Heart right ventricle (tissue), 16 donors: ENCODE measurements around the gene TK2. TPM values are rescaled to one million over a fixed set of nuclear protein-coding genes. Genes with fewer than 3 reads are reported as not detected.

Experiments
- ATAC-seq, 8 donors: fragments of 200-7000 bp; cut with Tn5 transposase; one replicate each; pipeline ENCODE4 v1.9.1; 2020; ENCODE audit warnings: mild to moderate bottlenecking in 8 of 8, moderate library complexity in 8 of 8, moderate number of reproducible peaks in 1 of 8
- DNase-seq, 2 donors: peaks; one replicate each; pipeline ENCODE4 v3.0.0-alpha.2; 2020
- H3K27ac ChIP-seq, 10 donors: fragments of 200-600 bp; sonication (generic) in 2 of 10; one replicate each; pipeline versions ENCODE4 v1.5.0 to v1.8.0; 2020 to 2022; ENCODE audit warnings: mild to moderate bottlenecking in 3 of 10
- H3K27me3 ChIP-seq, 7 donors: fragments of 200-600 bp; one replicate each; pipeline ENCODE4 v1.8.0; 2021 to 2022; ENCODE audit warnings: mild to moderate bottlenecking in 2 of 7
- H3K36me3 ChIP-seq, 9 donors: fragments of 200-600 bp; sonication (generic) in 1 of 9; one replicate each; pipeline versions ENCODE4 v1.5.0 to v1.8.0; 2020 to 2022; ENCODE audit warnings: mild to moderate bottlenecking in 2 of 9
- H3K4me1 ChIP-seq, 9 donors: fragments of 200-600 bp; sonication (generic) in 1 of 9; one replicate each; pipeline versions ENCODE4 v1.5.0 to v1.8.0; 2020 to 2022; ENCODE audit warnings: mild to moderate bottlenecking in 4 of 9
- H3K4me3 ChIP-seq, 10 donors: fragments of 200-600 bp; sonication (generic) in 2 of 10; one replicate each; pipeline versions ENCODE4 v1.5.0 to v1.8.0; 2020 to 2022; ENCODE audit warnings: mild to moderate bottlenecking in 7 of 10, moderate library complexity in 2 of 10
- H3K9me3 ChIP-seq, 11 donors: fragments of 200-600 bp in 10 of 11; sonication (generic) in 2 of 11; one replicate each; pipeline versions ENCODE4 v1.5.0 to v1.8.0; 2013 to 2022; ENCODE audit warnings: mild to moderate bottlenecking in 2 of 11, control low read depth in 1 of 11, moderate library complexity in 1 of 11
- WGBS, 2 donors: extraction: QIAGEN DNeasy Blood & Tissue Kit; methylation state at CpG; one replicate each; pipeline ENCODE4 v1.1.7; 2013; ENCODE audit warnings: inconsistent platforms in 1 of 2; 5-methylcytosine and 5-hydroxymethylcytosine counted together
- intact Hi-C, 10 donors: fragments of 100-400 bp; cut with DNase I; formaldehyde crosslinking; loops; one replicate each; pipeline versions ENCODE4 v1.11.1 to v1.14.2; 2022
- polyA plus RNA-seq, 2 donors: library from polyadenylated mRNA; stranded (reverse); fragments of 200-250 nt; gene quantifications; one replicate each; pipeline ENCODE4 v1.2.3, GENCODE V29; 2013
- total RNA-seq, 10 donors: library from RNA; stranded (reverse); fragmentation: NEBNext Ultra II Directional in 3 of 10; extraction: Animal tissue kit (Norgen Biotek cat#: 25700) in 3 of 10; gene quantifications; one replicate each; pipeline versions ENCODE4 v1.2.1 to v1.2.4, GENCODE V29; 2021 to 2023
- TF ChIP-seq, protein P1 (sequence below), 9 donors: fragments of 200-600 bp; sonication (generic) in 2 of 9; IDR thresholded peaks; one replicate each; pipeline versions ENCODE4 v1.5.0 to v1.8.0; 2021 to 2022; ENCODE audit warnings: antibody characterized with exemption in 9 of 9, mild to moderate bottlenecking in 5 of 9, moderate library complexity in 1 of 9
- donor health status: Arrhythmogenic right ventricular cardiomyopathy.
- donor health status: ischemic (EF 13 %, LVEDD 7.1; RV severe dilation, severe dysfunction).
- donor health status: healthy with polysubstance abuse.
- donor health status: DM: no; HTN: yes; CAD: no.
- donor health status: DM: no; HTN: no; CAD: no.
- donor health status: ischemic (EF 25% LVEDD 6.9; RV normal size, moderate dysfunction).
- donor health status: ischemic (EF 25% LVEDD 5.7; RV mildly dilated, moderate dysfunction).
- donor health status: healthy.
- donor health status: DM: yes; HTN: yes; CAD: no.
- donor health status: Ischemic cardiomyopathy.
- donor health status: ischemic (EF 35%, LVEDD 5.7; RV mildly dilated, moderate dysfunction).
- donor health status: nonischemic (EF 11% LVEDD 7.7; RV severe dilation, severe dysfunction).
- donor health status: DM: yes; HTN: yes; CAD: no.
- donor health status: PGD.
- donor health status: ischemic (EF 29% LVEDD 5.4; RV normal size, mild dysfunction).
- donor health status: nonischemic (EF 23%, LVEDD 6.1; RV moderate dilation, normal function).

The TK2 gene
- total and polyA plus RNA-seq, 12 donors: 8.0 to 26.0 (median 20.6) TPM

- H3K27ac ChIP-seq: peak overlapping the region in 8 of 10 donors; percentile 25 to 100 (median 80)
- DNase-seq: no peak
- TF ChIP-seq, protein P1, sequence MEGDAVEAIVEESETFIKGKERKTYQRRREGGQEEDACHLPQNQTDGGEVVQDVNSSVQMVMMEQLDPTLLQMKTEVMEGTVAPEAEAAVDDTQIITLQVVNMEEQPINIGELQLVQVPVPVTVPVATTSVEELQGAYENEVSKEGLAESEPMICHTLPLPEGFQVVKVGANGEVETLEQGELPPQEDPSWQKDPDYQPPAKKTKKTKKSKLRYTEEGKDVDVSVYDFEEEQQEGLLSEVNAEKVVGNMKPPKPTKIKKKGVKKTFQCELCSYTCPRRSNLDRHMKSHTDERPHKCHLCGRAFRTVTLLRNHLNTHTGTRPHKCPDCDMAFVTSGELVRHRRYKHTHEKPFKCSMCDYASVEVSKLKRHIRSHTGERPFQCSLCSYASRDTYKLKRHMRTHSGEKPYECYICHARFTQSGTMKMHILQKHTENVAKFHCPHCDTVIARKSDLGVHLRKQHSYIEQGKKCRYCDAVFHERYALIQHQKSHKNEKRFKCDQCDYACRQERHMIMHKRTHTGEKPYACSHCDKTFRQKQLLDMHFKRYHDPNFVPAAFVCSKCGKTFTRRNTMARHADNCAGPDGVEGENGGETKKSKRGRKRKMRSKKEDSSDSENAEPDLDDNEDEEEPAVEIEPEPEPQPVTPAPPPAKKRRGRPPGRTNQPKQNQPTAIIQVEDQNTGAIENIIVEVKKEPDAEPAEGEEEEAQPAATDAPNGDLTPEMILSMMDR (IDR thresholded peaks at IDR 0.05): no peak
- intact Hi-C loops: no loop called here
- 64% methylated on average over 9 of the region's 9 CpGs for WGBS, 2 donors
- H3K4me1 ChIP-seq: peaks cover 7 to 84% (median 58%) of the 10 kb centered on the region in 9 donors
- no peaks in the 10 kb centered on the region for H3K27me3 ChIP-seq
- ATAC-seq: peak in 4 of 8 donors; percentile 10 to 38 (median 14)
- no peak overlapping the region for H3K4me3 ChIP-seq
- no peaks in the 10 kb centered on the region for H3K9me3 ChIP-seq
- H3K36me3 ChIP-seq: peaks cover 0 to 61% (median 13%) of the 10 kb centered on the region in 9 donors
Observed at GRCh38 chr16:66523861-66524354, 26.0 kb downstream of the TK2 start.

DNA sequence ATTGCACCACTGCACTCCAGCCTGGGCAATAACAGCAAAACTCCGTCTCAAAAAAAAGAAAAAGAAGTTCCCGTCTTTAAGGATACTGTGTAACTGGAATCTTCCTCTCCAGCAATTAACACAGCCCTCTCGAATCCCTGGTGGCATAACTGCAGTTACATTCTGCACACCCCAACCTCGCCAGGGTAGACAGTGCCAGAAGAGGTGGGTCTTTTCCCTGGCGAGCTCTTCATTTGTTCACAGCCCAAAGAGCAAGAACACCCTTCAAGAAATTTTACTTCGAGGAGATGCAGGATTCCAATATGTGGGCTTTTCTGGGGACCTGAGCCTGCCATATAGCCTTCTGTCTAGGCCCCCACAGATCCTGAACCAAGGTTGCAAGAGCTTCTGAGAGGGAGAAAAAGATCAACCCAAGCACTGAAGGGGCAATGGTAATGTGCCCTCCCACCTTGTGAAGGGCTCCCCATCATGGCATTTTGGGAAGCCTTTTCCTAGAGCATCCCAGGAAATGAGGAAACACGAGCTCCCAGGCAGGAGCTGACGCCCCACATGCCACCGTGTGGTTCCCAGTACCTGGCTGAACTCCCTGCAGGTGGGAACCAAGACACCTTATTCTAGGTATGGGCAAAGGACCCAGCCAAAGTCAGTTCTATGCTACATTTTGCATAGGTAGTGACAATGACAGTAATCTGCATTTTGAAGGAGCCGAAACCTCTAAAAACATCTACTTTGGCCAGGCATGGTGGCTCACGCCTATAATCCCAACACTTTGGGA lies 26.9 kb downstream of the TK2 start:
- ATAC-seq: no peak
- whole genome bisulfite sequencing, 2 donors: 78 to 83% methylated on average over 11 of the region's 11 CpGs
- DNase-seq: no peak
- TF ChIP-seq, protein P1 (IDR thresholded peaks at IDR 0.05): no peak
- Histone ChIP-seq H3K27ac (peak overlapping the region in 9 of 10 donors; percentile 25 to 100 (median 96)), H3K9me3 (no peaks in the 10 kb centered on the region), H3K4me1 (peaks cover 12 to 93% (median 65%) of the 10 kb centered on the region in 9 donors), H3K36me3 (peaks cover 0 to 52% (median 6%) of the 10 kb centered on the region in 9 donors), H3K4me3 (no peak overlapping the region), H3K27me3 (no peaks in the 10 kb centered on the region)
- intact Hi-C loops: no loop called here

DNA sequence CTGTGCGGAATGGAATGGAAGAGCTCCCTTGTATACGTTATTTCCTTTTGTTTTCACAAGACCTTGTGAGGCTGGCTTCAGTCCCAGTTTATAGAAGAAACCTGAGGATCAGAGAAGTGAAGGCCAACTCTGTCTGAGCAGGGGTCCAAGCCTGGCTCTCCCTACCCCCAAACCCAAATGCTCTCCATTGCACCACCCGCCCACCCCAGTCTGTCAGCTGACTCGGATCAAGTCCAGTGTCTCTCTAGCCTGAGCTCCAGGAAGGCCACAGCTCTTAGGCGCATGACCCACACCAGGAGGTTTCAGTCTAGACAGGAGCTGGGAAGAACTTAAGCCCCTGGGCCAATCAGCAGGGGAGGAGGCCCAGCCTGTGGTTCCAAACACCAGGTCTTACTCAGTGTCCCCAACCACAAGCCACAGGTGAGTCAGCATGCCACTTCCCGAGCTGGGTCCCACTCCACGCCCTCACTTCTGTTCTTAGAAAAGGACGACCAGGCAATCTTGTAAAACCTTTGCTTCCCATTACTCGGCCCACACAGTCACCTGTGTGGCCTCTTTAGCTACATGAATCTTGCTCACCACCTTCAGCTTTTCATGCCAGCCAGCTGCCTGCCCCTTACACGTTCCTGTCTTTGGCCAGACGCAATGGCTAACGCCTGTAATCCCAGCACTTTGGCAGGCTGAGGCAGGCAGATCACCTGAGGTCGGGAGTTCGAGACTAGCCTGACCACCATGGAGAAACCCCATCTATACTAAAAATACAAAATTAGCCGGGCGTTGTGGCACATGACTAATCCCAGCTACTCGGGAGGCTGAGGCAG lies 27.8 kb downstream of the TK2 start:
- ATAC-seq: peak in 1 of 8 donors; percentile 6
- DNase-seq: no peak
- Histone ChIP-seq H3K4me1 (peaks cover 15 to 99% (median 74%) of the 10 kb centered on the region in 9 donors), H3K9me3 (no peaks in the 10 kb centered on the region), H3K27me3 (no peaks in the 10 kb centered on the region), H3K27ac (peak overlapping the region in 6 of 10 donors; percentile 41 to 100 (median 98)), H3K36me3 (peaks cover 0 to 44% (median 4%) of the 10 kb centered on the region in 9 donors), H3K4me3 (no peak overlapping the region)
- intact Hi-C loops: loop anchor here in 1 of 10 donors (2.0 kb wide), 1 partner anchor 23 kb away; no protein-coding TSS in a partner anchor
- WGBS, 2 donors: 85 to 88% methylated on average over 17 of the region's 17 CpGs
- TF ChIP-seq, protein P1 (IDR thresholded peaks at IDR 0.05): no peak

DNA sequence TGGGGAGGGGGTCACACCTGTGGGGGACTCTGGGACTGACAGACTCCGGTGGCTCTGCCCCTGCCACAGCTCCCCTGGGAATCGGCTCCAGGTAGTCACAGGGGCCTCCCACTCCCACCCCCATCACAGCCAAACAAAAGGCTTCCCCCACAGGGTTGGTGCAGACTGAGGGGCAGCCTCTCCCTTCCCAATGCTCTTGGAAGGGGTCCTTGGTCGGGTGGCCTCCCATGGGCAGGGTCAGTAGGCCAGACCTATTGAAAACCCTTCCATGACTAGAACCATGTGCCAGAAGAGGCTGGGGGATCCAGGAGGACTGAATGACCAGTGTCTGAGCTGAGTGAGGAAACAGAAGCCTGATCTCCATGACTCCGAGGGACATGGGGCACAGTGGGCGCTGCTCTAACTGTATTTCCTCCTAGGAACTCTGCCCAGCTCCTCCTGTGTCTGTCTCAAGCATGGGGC lies 28.6 kb downstream of the TK2 start:
- TF ChIP-seq, protein P1 (IDR thresholded peaks at IDR 0.05): no peak
- H3K27ac ChIP-seq: peak overlapping the region in 7 of 10 donors; percentile 41 to 100 (median 97)
- peaks cover 17 to 99% (median 79%) of the 10 kb centered on the region in 9 donors for H3K4me1 ChIP-seq
- no peaks in the 10 kb centered on the region for H3K9me3 ChIP-seq
- DNase-seq (no peak), ATAC-seq (no peak)
- H3K27me3 ChIP-seq: no peaks in the 10 kb centered on the region
- peaks cover 0 to 35% (median 4%) of the 10 kb centered on the region in 9 donors for H3K36me3 ChIP-seq
- intact Hi-C loops: loop anchor here in 1 of 10 donors (2.0 kb wide), 1 partner anchor 24 kb away; no protein-coding TSS in a partner anchor
- H3K4me3 ChIP-seq: no peak overlapping the region
- WGBS, 2 donors: 89 to 93% methylated on average over 5 of the region's 5 CpGs
